Measurements from ENCODE around the gene SLC39A13. TPM values are rescaled to one million over a fixed set of nuclear protein-coding genes. Genes with fewer than 3 reads are reported as not detected.

Gene SLC39A13
- total and polyA plus RNA-seq, 2 of the 4 experiments (the other 2 are of a cell fraction), result 32.4 to 144 TPM

GRCh38 chr11:47446833-47447232 is 38.4 kb downstream of the SLC39A13 start:
- Histone ChIP-seq H3K79me1 (ENCODE audit: low read depth in 1 of 2, low read length in 2 of 2) (no peaks in the 10 kb centered on the region), H3K4ac (ENCODE audit: low read depth, low read length) (no peak overlapping the region), H2BK15ac (ENCODE audit: low read depth, low read length) (no peak overlapping the region), H3K4me1 (ENCODE audit: control insufficient read depth, insufficient read depth, low read length) (no peaks in the 10 kb centered on the region), H3K18ac (ENCODE audit: low read depth, low read length) (no peak overlapping the region), H2AK5ac (ENCODE audit: low read depth, low read length) (no peak overlapping the region), H2AK9ac (replicated peaks; ENCODE audit: low read depth, low read length, poor library complexity) (no peak overlapping the region), H3K9me3 (ENCODE audit: control insufficient read depth, insufficient read depth, low read length) (no peaks in the 10 kb centered on the region), H2BK20ac (ENCODE audit: low read depth, low read length) (no peak overlapping the region), H4K8ac (ENCODE audit: low read depth in 2 of 2, low read length in 2 of 2) (no peak overlapping the region), H3K4me2 (ENCODE audit: low read depth, low read length) (no peak overlapping the region), H4K20me1 (ENCODE audit: insufficient read depth, low read length) (no peaks in the 10 kb centered on the region), H3K9me1 (ENCODE audit: insufficient read depth, low read length) (no peaks in the 10 kb centered on the region), H2AFZ (replicated peaks; ENCODE audit: low read length, poor library complexity) (no peak overlapping the region), H4K91ac (ENCODE audit: insufficient read depth, low read depth, low read length) (no peak overlapping the region), H3K36me3 (ENCODE audit: control insufficient read depth, insufficient read depth, low read length) (no peaks in the 10 kb centered on the region), H2BK5ac (ENCODE audit: low read depth, low read length, poor library complexity, severe bottlenecking) (no peak overlapping the region), H3K23ac (ENCODE audit: low read depth, low read length) (no peak overlapping the region), H3K14ac (replicated peaks; ENCODE audit: low read depth, low read length) (no peak overlapping the region), H3K27me3 (ENCODE audit: control insufficient read depth, insufficient read depth, low read length) (no peaks in the 10 kb centered on the region), H2BK120ac (ENCODE audit: low read depth, low read length) (no peak overlapping the region), H3K56ac (ENCODE audit: extremely low read depth, insufficient read depth, low read length) (no peak overlapping the region), H3K27ac (ENCODE audit: insufficient read depth, low read length) (no peak overlapping the region), H3K9ac (ENCODE audit: low read depth, low read length) (no peak overlapping the region), H3K4me3 (ENCODE audit: insufficient read depth, low read depth, low read length) (no peak overlapping the region), H4K5ac (ENCODE audit: low read depth, low read length) (no peak overlapping the region)
- DNase-seq (no peak), ATAC-seq (ENCODE audit: low read depth) (no peak)
- TF ChIP-seq POLR2A (IDR thresholded peaks at IDR 0.05; ENCODE audit: low read depth, low read length), result no peak
- no peak for TF ChIP-seq NFE2L2 (IDR thresholded peaks at IDR 0.05; ENCODE audit: low read depth, low read length)
- no peak for TF ChIP-seq FOS (IDR thresholded peaks at IDR 0.05; ENCODE audit: low read depth, low read length)
- TF ChIP-seq MXI1 (IDR thresholded peaks at IDR 0.05; ENCODE audit: borderline replicate concordance, low read depth, low read length), result no peak
- no peak for TF ChIP-seq CTCF (conservative IDR thresholded peaks at IDR 0.05; ENCODE audit: low read depth, low read length)
- no peak for TF ChIP-seq MAZ (IDR thresholded peaks at IDR 0.05; ENCODE audit: borderline replicate concordance, low read depth, low read length)
- TF ChIP-seq CHD1 (IDR thresholded peaks at IDR 0.05; ENCODE audit: low read depth, low read length), result no peak
- ChIA-PET POLR2A (ENCODE audit: unreplicated experiment) (no interaction called here), CTCF (no interaction called here)
- 92% methylated on average over 3 of the region's 9 CpGs; no CpG with 5 or more reads in 1 of the 2 experiments for WGBS, 2 experiments (ENCODE audit: extremely low coverage in 2 of 2, insufficient read length in 1 of 2)
- dilution Hi-C loops (cut with HindIII; ENCODE audit: low sequenced_read_pairs, unreplicated experiment) (no loop called here), intact Hi-C loops (cut with micrococcal nuclease) (no loop called here), in situ Hi-C loops (cut with MboI; ENCODE audit: low sequenced_read_pairs) (no loop called here)
- no TSS peak for BruUV-seq (replicated peaks)

Data from IMR-90 (cell line).